ENCODE data around the gene ICAM5. TPM values are rescaled to one million over a fixed set of nuclear protein-coding genes. Genes with fewer than 3 reads are reported as not detected.

ICAM5 gene
- total RNA-seq, 4 donors from 2014 or later = 0.27 to 0.48 TPM; not detected in 2

GRCh38 chr19:10256970-10257615 lies 32.7 kb upstream of the ICAM5 start:
- intact Hi-C loops (cut with DNase I; ENCODE audit: low total_unique reads) = no loop called here
- DNase-seq = no peak
- WGBS, 2 donors (ENCODE audit: low coverage in 1 of 2) = 79 to 80% methylated on average over 4 to 9 of the region's 9 CpGs
- no peak for TF ChIP-seq POLR2A (IDR thresholded peaks at IDR 0.05)
- TF ChIP-seq EP300 (IDR thresholded peaks at IDR 0.05; ENCODE audit: low read depth) = no peak
- no peak for TF ChIP-seq POLR2AphosphoS5 (IDR thresholded peaks at IDR 0.05)
- TF ChIP-seq CTCF (IDR thresholded peaks at IDR 0.05) = no peak
- no peak overlapping the region for H3K27ac ChIP-seq
- H3K4me1 ChIP-seq = peaks cover 6 to 12% (median 7%) of the 10 kb centered on the region in 4 donors
- H3K36me3 ChIP-seq = peaks cover 0 to 37% (median 6%) of the 10 kb centered on the region in 4 donors
- in situ Hi-C loops (cut with MboI; ENCODE audit: low pct_ligation_motif_present in 1 of 4, low pct_unique_long_range_greater_than_20kb in 1 of 4, low sequenced_read_pairs in 3 of 4) = loop anchor here in 1 of 4 donors (5.0 kb wide), 1 partner anchor 130 kb away; no protein-coding TSS in a partner anchor
- H3K9me3 ChIP-seq = no peaks in the 10 kb centered on the region
- no peaks in the 10 kb centered on the region for H3K27me3 ChIP-seq
- H3K4me3 ChIP-seq = no peak overlapping the region

GRCh38 chr19:10258080-10258710 lies 31.6 kb upstream of the ICAM5 start:
- in situ Hi-C loops (cut with MboI; ENCODE audit: low pct_ligation_motif_present in 1 of 4, low pct_unique_long_range_greater_than_20kb in 1 of 4, low sequenced_read_pairs in 3 of 4) = loop anchor here in 1 of 4 donors (5.0 kb wide), 1 partner anchor 129 kb away; no protein-coding TSS in a partner anchor
- H3K27ac ChIP-seq = no peak overlapping the region
- DNase-seq = no peak

DNA sequence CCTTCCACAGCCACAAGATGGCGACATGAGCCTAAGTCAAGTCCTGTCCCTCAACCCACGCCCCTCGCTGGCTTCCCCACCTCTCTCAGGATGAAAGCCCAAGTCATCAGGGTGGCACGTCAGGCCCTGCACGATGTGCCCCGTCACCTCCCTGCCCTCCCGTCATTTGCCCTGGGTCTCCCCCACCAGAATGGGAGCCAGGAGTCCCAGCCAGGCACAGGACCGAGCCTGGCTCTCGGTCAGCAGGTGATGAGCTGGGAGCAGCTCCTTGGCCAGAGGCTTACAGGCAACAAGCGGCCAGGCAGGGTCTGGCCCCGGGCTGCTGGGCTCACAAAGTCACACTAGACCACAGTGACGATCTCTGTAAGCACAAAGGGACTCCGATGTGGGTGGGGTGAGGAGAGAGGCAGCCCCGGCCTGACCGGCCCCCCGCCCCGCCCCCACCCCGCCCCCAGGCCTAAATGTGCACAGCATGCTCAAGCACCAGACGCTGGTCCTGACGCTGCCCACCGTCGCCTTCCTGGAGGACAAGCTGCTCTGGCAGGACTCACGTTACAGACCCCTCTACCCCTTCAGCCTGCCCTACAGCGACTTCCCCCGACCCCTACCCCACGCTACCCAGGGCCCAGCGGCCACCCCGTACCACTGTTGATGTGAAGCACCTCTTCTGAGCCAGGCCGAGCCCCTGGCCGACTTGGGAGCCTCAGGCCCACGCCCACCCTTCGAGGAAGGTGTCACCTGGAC lies 30.4 kb upstream of the ICAM5 start:
- Histone ChIP-seq H3K4me3 (no peak overlapping the region), H3K4me1 (peaks cover 0 to 5% (median 0%) of the 10 kb centered on the region in 4 donors), H3K27ac (peak overlapping the region in 1 of 4 donors; percentile 8), H3K27me3 (no peaks in the 10 kb centered on the region), H3K9me3 (no peaks in the 10 kb centered on the region), H3K36me3 (peaks cover 0 to 34% (median 6%) of the 10 kb centered on the region in 4 donors)
- in situ Hi-C loops (cut with MboI; ENCODE audit: low pct_ligation_motif_present in 1 of 4, low pct_unique_long_range_greater_than_20kb in 1 of 4, low sequenced_read_pairs in 3 of 4) (loop anchor here in 1 of 4 donors (5.0 kb wide), 1 partner anchor 128 kb away; no protein-coding TSS in a partner anchor), intact Hi-C loops (cut with DNase I; ENCODE audit: low total_unique reads) (no loop called here)
- WGBS, 2 donors (ENCODE audit: low coverage in 1 of 2) = 68 to 100% methylated on average over 1 to 32 of the region's 32 CpGs
- peak; percentile 88 for DNase-seq
- peak; percentile 64 to 72 (median 69) for TF ChIP-seq CTCF (IDR thresholded peaks at IDR 0.05)
- no peak for TF ChIP-seq EP300 (IDR thresholded peaks at IDR 0.05; ENCODE audit: low read depth)

More at GRCh38 chr19:10258080-10258710, 31.6 kb upstream of the ICAM5 start:
- H3K9me3 ChIP-seq = no peaks in the 10 kb centered on the region
- 80 to 93% methylated on average over 1 to 18 of the region's 18 CpGs for WGBS, 2 donors (ENCODE audit: low coverage in 1 of 2)
- peaks cover 0 to 5% (median 0%) of the 10 kb centered on the region in 4 donors for H3K4me1 ChIP-seq
- TF ChIP-seq CTCF (IDR thresholded peaks at IDR 0.05) (no peak), POLR2AphosphoS5 (IDR thresholded peaks at IDR 0.05) (no peak), POLR2A (IDR thresholded peaks at IDR 0.05) (no peak), EP300 (IDR thresholded peaks at IDR 0.05; ENCODE audit: low read depth) (no peak)
- intact Hi-C loops (cut with DNase I; ENCODE audit: low total_unique reads) = no loop called here
- peaks cover 0 to 37% (median 6%) of the 10 kb centered on the region in 4 donors for H3K36me3 ChIP-seq
- H3K4me3 ChIP-seq = no peak overlapping the region
- H3K27me3 ChIP-seq = no peaks in the 10 kb centered on the region

GRCh38 chr19:10260141-10260584 lies 29.6 kb upstream of the ICAM5 start:
- TF ChIP-seq CTCF (IDR thresholded peaks at IDR 0.05) (no peak), EP300 (IDR thresholded peaks at IDR 0.05; ENCODE audit: low read depth) (no peak)
- WGBS, 2 donors (ENCODE audit: low coverage in 1 of 2) = 72% methylated on average over 8 of the region's 8 CpGs; no CpG with 5 or more reads in 1 of the 2 donors
- peaks cover 0 to 5% (median 0%) of the 10 kb centered on the region in 4 donors for H3K4me1 ChIP-seq
- no peaks in the 10 kb centered on the region for H3K27me3 ChIP-seq
- H3K27ac ChIP-seq = no peak overlapping the region
- intact Hi-C loops (cut with DNase I; ENCODE audit: low total_unique reads) = no loop called here
- H3K4me3 ChIP-seq = no peak overlapping the region
- H3K9me3 ChIP-seq = no peaks in the 10 kb centered on the region
- no peak for DNase-seq
- H3K36me3 ChIP-seq = peaks cover 0 to 25% (median 6%) of the 10 kb centered on the region in 4 donors
- in situ Hi-C loops (cut with MboI; ENCODE audit: low pct_ligation_motif_present in 1 of 4, low pct_unique_long_range_greater_than_20kb in 1 of 4, low sequenced_read_pairs in 3 of 4) = no loop called here
